ENCODE data around the gene SCAND1. TPM values are rescaled to one million over a fixed set of nuclear protein-coding genes. Genes with fewer than 3 reads are reported as not detected.

Gene SCAND1
- total and polyA plus RNA-seq, 2 experiments from 2014 or later = 45.7 to 177 TPM

DNA sequence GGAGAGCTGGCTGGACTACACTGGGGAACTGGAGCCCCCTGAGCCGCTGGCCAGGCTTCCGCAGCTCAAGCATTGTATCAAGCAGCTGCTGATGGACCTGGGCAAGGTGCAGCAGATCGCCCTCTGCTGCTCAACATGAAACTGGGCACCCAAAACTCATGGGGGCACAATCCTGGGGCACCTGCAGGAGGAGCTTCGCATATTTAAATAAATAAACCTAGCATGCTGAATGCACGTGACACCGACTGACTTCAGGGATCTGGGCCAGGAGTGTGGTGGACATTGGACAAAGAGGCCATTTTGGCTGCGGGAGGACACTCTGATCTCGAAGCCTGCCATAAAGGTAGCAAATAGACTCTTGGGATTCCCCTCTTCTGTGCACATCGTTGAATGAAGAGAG is 6.8 kb downstream of the SCAND1 start:
- no peak overlapping the region for H3K4me2 ChIP-seq
- H4K20me1 ChIP-seq (ENCODE audit: insufficient read depth, poor library complexity, severe bottlenecking) = no peaks in the 10 kb centered on the region
- H3K36me3 ChIP-seq (replicated peaks; ENCODE audit: insufficient read depth, low read depth) = no peaks in the 10 kb centered on the region
- H3K27me3 ChIP-seq = no peaks in the 10 kb centered on the region
- peaks cover 6% of the 10 kb centered on the region for H3K4me1 ChIP-seq (ENCODE audit: insufficient read depth)
- H3K9me3 ChIP-seq (ENCODE audit: low read depth) = no peaks in the 10 kb centered on the region
- WGBS (ENCODE audit: low lambda C conversion rate, missing lambda C conversion rate) = 84% methylated on average over 9 of the region's 9 CpGs
- peaks cover 27% of the 10 kb centered on the region for H3K79me2 ChIP-seq
- TF ChIP-seq EZH2 (IDR thresholded peaks at IDR 0.05; ENCODE audit: borderline replicate concordance) = no peak
- TF ChIP-seq, protein P1, sequence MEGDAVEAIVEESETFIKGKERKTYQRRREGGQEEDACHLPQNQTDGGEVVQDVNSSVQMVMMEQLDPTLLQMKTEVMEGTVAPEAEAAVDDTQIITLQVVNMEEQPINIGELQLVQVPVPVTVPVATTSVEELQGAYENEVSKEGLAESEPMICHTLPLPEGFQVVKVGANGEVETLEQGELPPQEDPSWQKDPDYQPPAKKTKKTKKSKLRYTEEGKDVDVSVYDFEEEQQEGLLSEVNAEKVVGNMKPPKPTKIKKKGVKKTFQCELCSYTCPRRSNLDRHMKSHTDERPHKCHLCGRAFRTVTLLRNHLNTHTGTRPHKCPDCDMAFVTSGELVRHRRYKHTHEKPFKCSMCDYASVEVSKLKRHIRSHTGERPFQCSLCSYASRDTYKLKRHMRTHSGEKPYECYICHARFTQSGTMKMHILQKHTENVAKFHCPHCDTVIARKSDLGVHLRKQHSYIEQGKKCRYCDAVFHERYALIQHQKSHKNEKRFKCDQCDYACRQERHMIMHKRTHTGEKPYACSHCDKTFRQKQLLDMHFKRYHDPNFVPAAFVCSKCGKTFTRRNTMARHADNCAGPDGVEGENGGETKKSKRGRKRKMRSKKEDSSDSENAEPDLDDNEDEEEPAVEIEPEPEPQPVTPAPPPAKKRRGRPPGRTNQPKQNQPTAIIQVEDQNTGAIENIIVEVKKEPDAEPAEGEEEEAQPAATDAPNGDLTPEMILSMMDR (IDR thresholded peaks at IDR 0.05; ENCODE audit: poor library complexity) = peak; percentile 25
- no peak overlapping the region for H2AFZ ChIP-seq
- DNase-seq (ENCODE audit: low spot score) = peak; percentile 13
- no peak overlapping the region for H3K4me3 ChIP-seq
- no peaks in the 10 kb centered on the region for H3K9me2 ChIP-seq (replicated peaks; ENCODE audit: insufficient read depth)
- H3K27ac ChIP-seq = no peak overlapping the region

DNA sequence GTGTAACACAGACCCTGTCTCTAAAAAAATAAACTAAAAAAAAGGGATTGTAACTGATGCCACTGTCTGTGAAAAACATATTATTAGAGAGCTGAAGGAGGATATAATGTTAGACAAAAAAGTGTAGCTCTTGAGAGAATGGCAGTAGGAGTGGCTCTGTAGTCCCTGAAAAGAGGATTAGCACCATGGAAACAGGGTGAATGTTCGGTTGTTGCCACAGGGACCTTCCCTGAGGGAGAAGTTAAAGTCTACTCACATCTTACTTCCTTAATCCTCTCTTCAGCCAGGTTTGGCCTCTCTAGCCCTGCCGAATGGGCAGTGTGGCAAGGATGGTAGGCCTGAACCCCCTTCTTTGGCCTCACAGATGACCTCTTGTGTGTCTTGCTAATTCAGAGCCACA is 12.1 kb downstream of the SCAND1 start:
- H3K9me3 ChIP-seq (ENCODE audit: low read depth) = no peaks in the 10 kb centered on the region
- no peak overlapping the region for H3K4me3 ChIP-seq
- WGBS (ENCODE audit: low lambda C conversion rate, missing lambda C conversion rate) = 90% methylated on average over 2 of the region's 2 CpGs
- H3K4me1 ChIP-seq (ENCODE audit: insufficient read depth) = no peaks in the 10 kb centered on the region
- H4K20me1 ChIP-seq (ENCODE audit: insufficient read depth, poor library complexity, severe bottlenecking) = no peaks in the 10 kb centered on the region
- no peaks in the 10 kb centered on the region for H3K27me3 ChIP-seq
- H3K27ac ChIP-seq = no peak overlapping the region
- H3K9me2 ChIP-seq (replicated peaks; ENCODE audit: insufficient read depth) = no peaks in the 10 kb centered on the region
- TF ChIP-seq EZH2phosphoT487 (IDR thresholded peaks at IDR 0.05; ENCODE audit: low read depth, severe bottlenecking, unreplicated experiment) (no peak), EZH2 (IDR thresholded peaks at IDR 0.05; ENCODE audit: borderline replicate concordance) (no peak)
- TF ChIP-seq, protein P1 (IDR thresholded peaks at IDR 0.05; ENCODE audit: poor library complexity) = no peak
- no peaks in the 10 kb centered on the region for H3K36me3 ChIP-seq (replicated peaks; ENCODE audit: insufficient read depth, low read depth)
- no peaks in the 10 kb centered on the region for H3K79me2 ChIP-seq
- no peak overlapping the region for H2AFZ ChIP-seq
- DNase-seq (ENCODE audit: low spot score) = no peak
- H3K4me2 ChIP-seq = no peak overlapping the region

DNA sequence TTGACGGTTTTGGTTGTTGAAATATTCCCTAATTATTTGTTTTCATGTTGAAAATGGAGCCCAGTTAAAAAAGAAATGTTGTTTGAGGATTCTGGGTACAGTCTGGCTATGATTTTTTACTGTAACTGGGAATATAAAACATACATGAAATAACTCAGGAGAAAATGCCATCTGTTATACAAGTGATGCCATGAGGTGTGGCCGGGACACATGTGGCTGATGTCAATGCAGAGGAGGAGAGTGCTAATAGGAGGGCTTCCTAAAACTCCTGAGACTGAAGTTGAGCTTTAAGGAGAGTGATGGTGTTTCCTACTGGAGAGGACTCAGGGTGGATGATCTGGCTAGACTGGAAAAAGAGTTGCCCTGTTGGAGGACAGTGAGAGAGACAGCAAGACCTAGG is 12.7 kb downstream of the SCAND1 start:
- no peak overlapping the region for H2AFZ ChIP-seq
- H3K4me3 ChIP-seq = no peak overlapping the region
- WGBS (ENCODE audit: low lambda C conversion rate, missing lambda C conversion rate) = 100% methylated on average over 2 of the region's 2 CpGs
- H4K20me1 ChIP-seq (ENCODE audit: insufficient read depth, poor library complexity, severe bottlenecking) = no peaks in the 10 kb centered on the region
- no peak for DNase-seq (ENCODE audit: low spot score)
- no peaks in the 10 kb centered on the region for H3K9me2 ChIP-seq (replicated peaks; ENCODE audit: insufficient read depth)
- H3K4me2 ChIP-seq = no peak overlapping the region
- TF ChIP-seq, protein P1 (IDR thresholded peaks at IDR 0.05; ENCODE audit: poor library complexity) = no peak
- TF ChIP-seq EZH2 (IDR thresholded peaks at IDR 0.05; ENCODE audit: borderline replicate concordance) = no peak
- TF ChIP-seq EZH2phosphoT487 (IDR thresholded peaks at IDR 0.05; ENCODE audit: low read depth, severe bottlenecking, unreplicated experiment) = no peak
- no peaks in the 10 kb centered on the region for H3K79me2 ChIP-seq
- H3K27me3 ChIP-seq = no peaks in the 10 kb centered on the region
- no peaks in the 10 kb centered on the region for H3K4me1 ChIP-seq (ENCODE audit: insufficient read depth)
- no peak overlapping the region for H3K27ac ChIP-seq
- no peaks in the 10 kb centered on the region for H3K9me3 ChIP-seq (ENCODE audit: low read depth)
- H3K36me3 ChIP-seq (replicated peaks; ENCODE audit: insufficient read depth, low read depth) = no peaks in the 10 kb centered on the region

DNA sequence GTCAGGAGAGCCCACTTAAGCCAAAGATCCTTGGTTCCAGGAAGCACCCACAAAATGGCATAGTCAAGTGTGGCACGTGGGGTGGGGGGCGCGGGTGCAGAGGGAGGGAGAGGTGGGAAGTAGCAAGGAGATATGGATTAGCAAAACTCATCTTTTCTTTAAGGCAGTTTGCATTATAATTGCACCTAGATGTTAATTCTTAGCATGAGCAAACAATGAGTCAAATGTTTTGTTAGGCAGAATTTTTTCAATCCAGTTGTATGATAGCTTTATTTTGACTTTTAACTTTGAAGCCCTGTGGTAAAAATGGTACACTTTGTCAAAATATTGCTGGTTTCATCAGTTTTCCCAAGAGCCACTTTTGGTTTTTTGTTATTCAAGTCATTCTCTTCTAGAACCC is 15.0 kb downstream of the SCAND1 start:
- DNase-seq (ENCODE audit: low spot score) = no peak
- no peaks in the 10 kb centered on the region for H3K79me2 ChIP-seq
- no peaks in the 10 kb centered on the region for H4K20me1 ChIP-seq (ENCODE audit: insufficient read depth, poor library complexity, severe bottlenecking)
- no peak overlapping the region for H3K4me3 ChIP-seq
- H3K9me2 ChIP-seq (replicated peaks; ENCODE audit: insufficient read depth) = no peaks in the 10 kb centered on the region
- no peak for TF ChIP-seq EZH2phosphoT487 (IDR thresholded peaks at IDR 0.05; ENCODE audit: low read depth, severe bottlenecking, unreplicated experiment)
- TF ChIP-seq, protein P1 (IDR thresholded peaks at IDR 0.05; ENCODE audit: poor library complexity) = no peak
- no peak for TF ChIP-seq EZH2 (IDR thresholded peaks at IDR 0.05; ENCODE audit: borderline replicate concordance)
- H3K9me3 ChIP-seq (ENCODE audit: low read depth) = no peaks in the 10 kb centered on the region
- WGBS (ENCODE audit: low lambda C conversion rate, missing lambda C conversion rate) = 89% methylated on average over 3 of the region's 3 CpGs
- H3K27me3 ChIP-seq = no peaks in the 10 kb centered on the region
- H3K4me2 ChIP-seq = no peak overlapping the region
- H3K27ac ChIP-seq = no peak overlapping the region
- no peak overlapping the region for H2AFZ ChIP-seq
- no peaks in the 10 kb centered on the region for H3K4me1 ChIP-seq (ENCODE audit: insufficient read depth)
- H3K36me3 ChIP-seq (replicated peaks; ENCODE audit: insufficient read depth, low read depth) = no peaks in the 10 kb centered on the region
